HepG2 (cell line): Measurements from ENCODE around the gene CAPN8.

ENCODE experiments used
- CTCF ChIP-seq: sonication (generic); formaldehyde crosslinking; IDR thresholded peaks from 2 replicates; pipeline ENCODE4 v1.5.0; 2020; ENCODE audit warnings: mild to moderate bottlenecking, missing genetic modification reagents, moderate library complexity
- JUNB ChIP-seq: sonication (generic); formaldehyde crosslinking; IDR thresholded peaks from 2 replicates; pipeline ENCODE4 v1.8.0; 2022; ENCODE audit warnings: missing genetic modification reagents, mild to moderate bottlenecking, borderline replicate concordance
- NR1H2 ChIP-seq: sonication (generic); formaldehyde crosslinking; IDR thresholded peaks from 2 replicates; pipeline ENCODE4 v1.8.1; 2022; ENCODE audit warnings: low read depth, missing genetic modification reagents, borderline replicate concordance
- REST ChIP-seq, 2 experiments: IDR thresholded peaks; 2 replicates each; pipeline ENCODE4 v1.6.1; 2011 to 2012; ENCODE audit warnings: low read length in 2 of 2, borderline replicate concordance in 1 of 2, low read depth in 1 of 2, mild to moderate bottlenecking in 1 of 2, moderate library complexity in 1 of 2
- TCF12 ChIP-seq, 2 experiments: fragments of 450-650 bp in 1 of 2; sonication (generic) in 1 of 2; formaldehyde crosslinking in 1 of 2; IDR thresholded peaks; 2 replicates each; pipeline versions ENCODE4 v1.6.1 to v1.8.0; 2017 to 2022; ENCODE audit warnings: antibody characterized with exemption in 1 of 2, mild to moderate bottlenecking in 1 of 2, missing genetic modification reagents in 1 of 2, moderate library complexity in 1 of 2
- TCF7L2 ChIP-seq: IDR thresholded peaks from 2 replicates; pipeline ENCODE4 v1.6.1; 2011; ENCODE audit warnings: mild to moderate bottlenecking, low read depth, low read length, moderate library complexity
- TEAD3 ChIP-seq: optimal IDR thresholded peaks from 2 replicates; pipeline ENCODE3; 2016; ENCODE audit warnings: borderline replicate concordance
- ZBTB21 ChIP-seq: sonication (generic); formaldehyde crosslinking; IDR thresholded peaks from 2 replicates; pipeline ENCODE4 v1.4.0; 2020; ENCODE audit warnings: missing genetic modification reagents
- ZBTB49 ChIP-seq: sonication (generic); formaldehyde crosslinking; IDR thresholded peaks from 2 replicates; pipeline ENCODE4 v1.4.0; 2020; ENCODE audit warnings: missing genetic modification reagents, borderline replicate concordance
- ZNF766 ChIP-seq: sonication (generic); formaldehyde crosslinking; IDR thresholded peaks from 2 replicates; pipeline ENCODE4 v1.5.0; 2020; ENCODE audit warnings: missing genetic modification reagents, borderline replicate concordance

- no peak for TF ChIP-seq TEAD3
- no peak for TF ChIP-seq CTCF
- no peak for TF ChIP-seq REST (IDR thresholded peaks at IDR 0.05; ENCODE audit: borderline replicate concordance in 1 of 2, low read depth in 1 of 2, low read length in 2 of 2)
- TF ChIP-seq ZBTB21 (CRISPR knock-in tag) = no peak
- no peak for TF ChIP-seq JUNB
- no peak for TF ChIP-seq ZBTB49
- TF ChIP-seq TCF7L2 = no peak
- TF ChIP-seq TCF12 (IDR thresholded peaks at IDR 0.05) = no peak
- TF ChIP-seq TCF12 (CRISPR knock-in tag; IDR thresholded peaks at IDR 0.05) = no peak
- TF ChIP-seq NR1H2 (CRISPR knock-in tag) = no peak
- TF ChIP-seq ZNF766 = no peak
Observed at GRCh38 chr1:223631473-223631872, 34.0 kb downstream of the CAPN8 start.
